Tibial artery (tissue), 4 donors: ENCODE results near the gene ANXA9.

Experiments
- DNase-seq, 2 donors: peaks; one replicate each; pipeline ENCODE4 v3.0.0-alpha.2; 2019
- H3K27ac ChIP-seq, 2 donors: fragments of 200-600 bp; sonication (generic) in 1 of 2; 1 replicate in 1 of 2; 2 replicates in 1 of 2; pipeline ENCODE4 v1.5.1; 2018 to 2019; ENCODE audit warnings: mild to moderate bottlenecking in 1 of 2
- H3K27me3 ChIP-seq, 2 donors: fragments of 200-600 bp; sonication (generic) in 1 of 2; one replicate each; pipeline versions ENCODE4 v1.5.1 to v1.6.0; 2016 to 2019
- H3K36me3 ChIP-seq, 3 donors: fragments of 200-600 bp; sonication (generic) in 2 of 3; one replicate each; pipeline ENCODE4 v1.5.1; 2016 to 2019; ENCODE audit warnings: mild to moderate bottlenecking in 2 of 3
- H3K4me1 ChIP-seq, 4 donors: fragments of 200-600 bp; sonication (generic) in 2 of 4; 1 replicate in 3 of 4; 2 replicates in 1 of 4; pipeline ENCODE4 v1.5.1; 2016 to 2019
- H3K4me3 ChIP-seq, 2 donors: fragments of 200-600 bp; sonication (generic) in 1 of 2; 1 replicate in 1 of 2; 2 replicates in 1 of 2; pipeline ENCODE4 v1.5.1; 2018 to 2019; ENCODE audit warnings: mild to moderate bottlenecking in 2 of 2
- H3K9me3 ChIP-seq, 3 donors: fragments of 200-600 bp; sonication (generic) in 1 of 3; one replicate each; pipeline ENCODE4 v1.5.1; 2016 to 2019
- CTCF ChIP-seq, 2 experiments: fragments of 200-600 bp in 1 of 2; fragments of 450-650 bp in 1 of 2; IDR thresholded peaks; one replicate each; pipeline ENCODE4 v1.5.1; 2017 to 2019; ENCODE audit warnings: antibody characterized with exemption in 2 of 2, mild to moderate bottlenecking in 1 of 2, moderate library complexity in 1 of 2
- intact Hi-C: fragments of 100-400 bp; cut with DNase I; formaldehyde crosslinking; loops from one replicate; pipeline ENCODE4 v1.15.0; 2023; ENCODE audit warnings: low total_unique reads

The ANXA9 gene

GRCh38 chr1:151036356-151036755 lies 54.3 kb downstream of the ANXA9 start, which contains the start of gene BNIPL:
Gene BNIPL, plus strand, starts transcription at chr1:151036586. Its CDS starts 140 bp downstream, at chr1:151036726.
- no peak within 1 kb of the TSS for H3K4me3 ChIP-seq
- no peaks in the 10 kb centered on the region for H3K27me3 ChIP-seq
- DNase-seq = no peak
- no peak within 1 kb of the TSS for H3K27ac ChIP-seq
- H3K9me3 ChIP-seq = no peaks in the 10 kb centered on the region
- no peak for TF ChIP-seq CTCF (IDR thresholded peaks at IDR 0.05)
- intact Hi-C loops = no loop called here
- peaks cover 19 to 47% (median 31%) of the 10 kb centered on the region in 3 donors for H3K36me3 ChIP-seq
- H3K4me1 ChIP-seq = no peaks in the 10 kb centered on the region

GRCh38 chr1:151037032-151037431 lies 54.9 kb downstream of the ANXA9 start:
- Histone ChIP-seq H3K4me3 (no peak overlapping the region), H3K36me3 (peaks cover 12 to 41% (median 27%) of the 10 kb centered on the region in 3 donors), H3K27ac (no peak overlapping the region), H3K4me1 (no peaks in the 10 kb centered on the region), H3K27me3 (no peaks in the 10 kb centered on the region), H3K9me3 (no peaks in the 10 kb centered on the region)
- no peak for DNase-seq
- TF ChIP-seq CTCF (IDR thresholded peaks at IDR 0.05) = no peak
- intact Hi-C loops = no loop called here

- H3K27ac ChIP-seq = no peak overlapping the region
- H3K4me1 ChIP-seq = no peaks in the 10 kb centered on the region
- no peaks in the 10 kb centered on the region for H3K27me3 ChIP-seq
- TF ChIP-seq CTCF (IDR thresholded peaks at IDR 0.05) = no peak
- intact Hi-C loops = no loop called here
- H3K4me3 ChIP-seq = no peak overlapping the region
- peaks cover 7 to 16% (median 10%) of the 10 kb centered on the region in 3 donors for H3K36me3 ChIP-seq
- DNase-seq = no peak
- H3K9me3 ChIP-seq = no peaks in the 10 kb centered on the region
These were observed 57.4 kb downstream of the ANXA9 start for GRCh38 chr1:151039521-151039920.

- no peak for DNase-seq
- Histone ChIP-seq H3K36me3 (no peaks in the 10 kb centered on the region), H3K4me1 (peaks cover 0 to 9% (median 4%) of the 10 kb centered on the region in 4 donors), H3K27ac (no peak overlapping the region), H3K9me3 (no peaks in the 10 kb centered on the region), H3K27me3 (no peaks in the 10 kb centered on the region), H3K4me3 (no peak overlapping the region)
- TF ChIP-seq CTCF (IDR thresholded peaks at IDR 0.05) = no peak
- intact Hi-C loops = no loop called here
These were observed 61.1 kb downstream of the ANXA9 start for GRCh38 chr1:151043163-151043562.
